ENCODE data around the gene NAA80.

Gene NAA80

GRCh38 chr3:50293079-50293801 is 6.0 kb downstream of the NAA80 start:
- Histone ChIP-seq H3K27me3 (ENCODE audit: low read depth, low read length) (no peaks in the 10 kb centered on the region), H3K4me1 (ENCODE audit: low read length) (peaks cover 16% of the 10 kb centered on the region), H2AFZ (ENCODE audit: low read depth, low read length) (no peak overlapping the region), H3K27ac (ENCODE audit: low read length) (peak overlapping the region; percentile 28), H3K4me3 (ENCODE audit: low read length) (peak overlapping the region; percentile 96), H3K9ac (ENCODE audit: low read length) (peak overlapping the region; percentile 71), H4K20me1 (ENCODE audit: insufficient read depth, low read length) (no peaks in the 10 kb centered on the region), H3K9me3 (ENCODE audit: insufficient read depth, low read length) (no peaks in the 10 kb centered on the region), H3K79me2 (ENCODE audit: low read length) (peaks cover 41% of the 10 kb centered on the region), H3K36me3 (replicated peaks; ENCODE audit: low read depth, low read length) (peaks cover 25% of the 10 kb centered on the region), H3K4me2 (ENCODE audit: low read length) (peak overlapping the region; percentile 83)
- TF ChIP-seq EZH2phosphoT487 (IDR thresholded peaks at IDR 0.05; ENCODE audit: low read depth), result no peak
- TF ChIP-seq CTCF (IDR thresholded peaks at IDR 0.05; ENCODE audit: low read depth, low read length), result no peak

GRCh38 chr3:50292159-50293078 is 6.8 kb downstream of the NAA80 start, which contains the start of gene IFRD2:
IFRD2 (minus strand) TSS chr3:50292429; CDS start chr3:50292274, 155 bp downstream.
- Histone ChIP-seq H3K36me3 (replicated peaks; ENCODE audit: low read depth, low read length) (peaks cover 33% of the 10 kb centered on the region), H3K4me3 (ENCODE audit: low read length) (peak within 1 kb of the TSS; percentile 96), H3K4me1 (ENCODE audit: low read length) (peaks cover 11% of the 10 kb centered on the region), H4K20me1 (ENCODE audit: insufficient read depth, low read length) (no peaks in the 10 kb centered on the region), H2AFZ (ENCODE audit: low read depth, low read length) (peak within 1 kb of the TSS; percentile 2; the same call in 1 of the 2 replicates), H3K9me3 (ENCODE audit: insufficient read depth, low read length) (no peaks in the 10 kb centered on the region), H3K9ac (ENCODE audit: low read length) (peak within 1 kb of the TSS; percentile 97), H3K27ac (ENCODE audit: low read length) (peak within 1 kb of the TSS; percentile 65), H3K27me3 (ENCODE audit: low read depth, low read length) (no peaks in the 10 kb centered on the region), H3K4me2 (ENCODE audit: low read length) (peak within 1 kb of the TSS; percentile 93), H3K79me2 (ENCODE audit: low read length) (peaks cover 37% of the 10 kb centered on the region)
- TF ChIP-seq CTCF (IDR thresholded peaks at IDR 0.05; ENCODE audit: low read depth, low read length), result 0 out of 2 replicates have a peak, but pooled peaks have one; percentile 5
- no peak for TF ChIP-seq EZH2phosphoT487 (IDR thresholded peaks at IDR 0.05; ENCODE audit: low read depth)

GRCh38 chr3:50290161-50290641 is 9.0 kb downstream of the NAA80 start:
- no peak overlapping the region for H3K27ac ChIP-seq (ENCODE audit: low read length)
- H3K79me2 ChIP-seq (ENCODE audit: low read length), result peaks cover 37% of the 10 kb centered on the region
- no peak overlapping the region for H3K9ac ChIP-seq (ENCODE audit: low read length)
- H2AFZ ChIP-seq (ENCODE audit: low read depth, low read length), result no peak overlapping the region
- H4K20me1 ChIP-seq (ENCODE audit: insufficient read depth, low read length), result no peaks in the 10 kb centered on the region
- H3K4me2 ChIP-seq (ENCODE audit: low read length), result peak overlapping the region; percentile 93; the same call in 1 of the 2 replicates
- H3K9me3 ChIP-seq (ENCODE audit: insufficient read depth, low read length), result no peaks in the 10 kb centered on the region
- peak overlapping the region; percentile 96 for H3K4me3 ChIP-seq (ENCODE audit: low read length)
- TF ChIP-seq CTCF (IDR thresholded peaks at IDR 0.05; ENCODE audit: low read depth, low read length) (no peak), EZH2phosphoT487 (IDR thresholded peaks at IDR 0.05; ENCODE audit: low read depth) (no peak)
- H3K27me3 ChIP-seq (ENCODE audit: low read depth, low read length), result no peaks in the 10 kb centered on the region
- H3K4me1 ChIP-seq (ENCODE audit: low read length), result peaks cover 11% of the 10 kb centered on the region
- H3K36me3 ChIP-seq (replicated peaks; ENCODE audit: low read depth, low read length), result peaks cover 48% of the 10 kb centered on the region

- Histone ChIP-seq H3K27me3 (ENCODE audit: low read depth, low read length) (no peaks in the 10 kb centered on the region), H4K20me1 (ENCODE audit: insufficient read depth, low read length) (no peaks in the 10 kb centered on the region), H3K9me3 (ENCODE audit: insufficient read depth, low read length) (no peaks in the 10 kb centered on the region), H2AFZ (ENCODE audit: low read depth, low read length) (no peak overlapping the region), H3K4me2 (ENCODE audit: low read length) (no peak overlapping the region), H3K9ac (ENCODE audit: low read length) (no peak overlapping the region), H3K4me1 (ENCODE audit: low read length) (peaks cover 11% of the 10 kb centered on the region), H3K36me3 (replicated peaks; ENCODE audit: low read depth, low read length) (peaks cover 48% of the 10 kb centered on the region), H3K4me3 (ENCODE audit: low read length) (no peak overlapping the region), H3K27ac (ENCODE audit: low read length) (no peak overlapping the region), H3K79me2 (ENCODE audit: low read length) (peaks cover 37% of the 10 kb centered on the region)
- TF ChIP-seq CTCF (IDR thresholded peaks at IDR 0.05; ENCODE audit: low read depth, low read length) (no peak), EZH2phosphoT487 (IDR thresholded peaks at IDR 0.05; ENCODE audit: low read depth) (no peak)
Observed at GRCh38 chr3:50289130-50289529, 10.1 kb downstream of the NAA80 start.

Data from OCI-LY3 (cell line).